ENCODE measurements around the gene LUZP1.

The LUZP1 gene

DNA sequence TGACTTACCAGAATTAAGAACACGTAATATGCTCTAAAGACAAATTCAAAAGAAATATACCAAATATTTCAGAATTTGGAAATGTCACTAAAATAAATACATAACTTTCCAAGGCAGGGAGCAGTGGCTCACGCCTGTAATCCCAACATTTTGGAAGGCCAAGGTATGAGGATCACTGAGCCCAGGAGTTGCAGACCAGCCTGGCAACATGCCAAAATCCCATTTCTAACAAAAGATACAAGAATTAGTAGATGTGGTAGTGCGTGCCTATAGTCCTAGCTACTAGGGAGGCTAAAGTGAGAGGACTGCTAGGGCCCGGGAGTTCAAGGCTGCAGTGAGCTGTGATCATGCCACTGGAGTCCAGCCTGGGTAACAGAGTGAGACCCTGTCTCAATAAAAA, 11.7 kb downstream of the LUZP1 start:
- in situ Hi-C loops (cut with HindIII; ENCODE audit: low sequenced_read_pairs), result no loop called here
- no peak overlapping the region for H3K4me3 ChIP-seq (ENCODE audit: low read depth, low read length)
- TF ChIP-seq, protein P1, sequence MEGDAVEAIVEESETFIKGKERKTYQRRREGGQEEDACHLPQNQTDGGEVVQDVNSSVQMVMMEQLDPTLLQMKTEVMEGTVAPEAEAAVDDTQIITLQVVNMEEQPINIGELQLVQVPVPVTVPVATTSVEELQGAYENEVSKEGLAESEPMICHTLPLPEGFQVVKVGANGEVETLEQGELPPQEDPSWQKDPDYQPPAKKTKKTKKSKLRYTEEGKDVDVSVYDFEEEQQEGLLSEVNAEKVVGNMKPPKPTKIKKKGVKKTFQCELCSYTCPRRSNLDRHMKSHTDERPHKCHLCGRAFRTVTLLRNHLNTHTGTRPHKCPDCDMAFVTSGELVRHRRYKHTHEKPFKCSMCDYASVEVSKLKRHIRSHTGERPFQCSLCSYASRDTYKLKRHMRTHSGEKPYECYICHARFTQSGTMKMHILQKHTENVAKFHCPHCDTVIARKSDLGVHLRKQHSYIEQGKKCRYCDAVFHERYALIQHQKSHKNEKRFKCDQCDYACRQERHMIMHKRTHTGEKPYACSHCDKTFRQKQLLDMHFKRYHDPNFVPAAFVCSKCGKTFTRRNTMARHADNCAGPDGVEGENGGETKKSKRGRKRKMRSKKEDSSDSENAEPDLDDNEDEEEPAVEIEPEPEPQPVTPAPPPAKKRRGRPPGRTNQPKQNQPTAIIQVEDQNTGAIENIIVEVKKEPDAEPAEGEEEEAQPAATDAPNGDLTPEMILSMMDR (IDR thresholded peaks at IDR 0.05; ENCODE audit: low read depth, low read length), result no peak
- DNase-seq (ENCODE audit: low read depth, low spot score), result no peak

DNA sequence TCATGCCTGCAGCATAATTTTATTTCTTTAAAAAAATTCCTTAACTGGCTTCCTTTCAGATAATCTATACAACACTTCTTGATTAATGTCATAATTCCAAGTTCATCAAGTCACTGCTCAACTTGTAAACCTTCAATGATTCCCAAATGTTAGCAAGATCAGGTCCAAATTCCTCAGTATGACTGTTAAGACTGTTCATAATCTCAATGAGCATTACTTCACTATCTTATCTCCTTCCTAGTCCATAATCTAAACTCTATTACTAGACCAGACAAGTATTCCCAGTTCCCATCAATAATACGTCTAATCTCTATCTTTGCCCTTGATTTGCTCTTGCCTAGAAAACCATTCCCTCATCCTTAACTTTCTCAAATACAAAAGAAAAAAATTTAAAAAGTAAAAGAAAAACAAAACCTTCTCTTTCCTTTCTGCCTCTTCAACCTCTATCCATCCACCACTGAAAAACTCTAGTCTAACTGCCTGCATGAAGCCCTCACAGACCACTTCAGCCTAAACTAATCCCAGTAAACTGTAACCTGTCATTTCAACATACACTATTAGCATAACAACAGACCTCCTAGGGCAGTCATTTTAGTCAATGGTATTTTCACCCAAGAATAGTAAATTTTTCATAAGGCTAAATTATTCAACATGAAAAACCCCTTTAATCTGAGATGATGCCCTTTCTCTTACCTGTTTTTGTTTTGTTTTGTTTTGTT, 15.5 kb downstream of the LUZP1 start:
- TF ChIP-seq, protein P1 (IDR thresholded peaks at IDR 0.05; ENCODE audit: low read depth, low read length), result no peak
- in situ Hi-C loops (cut with HindIII; ENCODE audit: low sequenced_read_pairs), result no loop called here
- no peak for DNase-seq (ENCODE audit: low read depth, low spot score)
- no peak overlapping the region for H3K4me3 ChIP-seq (ENCODE audit: low read depth, low read length)

DNA sequence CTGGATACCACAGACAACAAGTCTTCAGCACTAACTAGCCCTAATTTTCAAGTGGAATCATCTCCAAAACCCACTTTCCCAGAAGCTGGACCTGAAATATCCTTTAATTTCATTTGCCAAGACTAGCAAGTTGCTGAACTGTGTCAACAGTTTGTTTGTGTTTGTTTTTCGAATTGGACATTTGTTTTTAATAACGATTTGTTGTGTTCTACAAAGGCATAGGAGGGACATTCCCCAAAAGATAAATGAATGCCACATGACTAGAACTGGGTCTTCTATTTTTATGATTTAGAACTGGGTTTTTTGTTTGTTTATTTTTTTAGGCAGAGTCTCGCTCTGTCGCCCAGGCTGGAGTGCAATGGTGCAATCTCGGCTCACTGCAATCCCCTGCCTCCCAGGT, 17.9 kb downstream of the LUZP1 start:
- TF ChIP-seq, protein P1 (IDR thresholded peaks at IDR 0.05; ENCODE audit: low read depth, low read length), result no peak
- in situ Hi-C loops (cut with HindIII; ENCODE audit: low sequenced_read_pairs), result no loop called here
- H3K4me3 ChIP-seq (ENCODE audit: low read depth, low read length), result no peak overlapping the region
- DNase-seq (ENCODE audit: low read depth, low spot score), result no peak

DNA sequence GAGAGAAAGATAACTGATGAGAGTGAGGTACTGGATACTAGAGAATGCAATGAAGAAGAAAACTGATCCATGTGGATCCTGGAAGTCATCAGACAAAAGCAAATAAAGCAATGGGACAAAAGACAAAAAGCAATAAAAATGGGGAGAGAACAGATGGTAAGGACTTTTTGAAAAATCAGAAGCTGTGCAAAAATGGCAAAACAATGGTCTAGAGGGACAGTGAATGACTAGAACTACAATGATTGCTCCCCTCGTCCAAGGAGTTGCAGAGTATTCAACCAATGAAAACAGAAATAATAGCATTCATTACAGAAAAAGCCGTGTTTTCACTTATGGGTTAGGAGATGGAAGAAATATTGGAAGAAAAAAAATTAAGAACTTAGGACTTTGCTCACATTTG, 18.5 kb downstream of the LUZP1 start:
- no peak overlapping the region for H3K4me3 ChIP-seq (ENCODE audit: low read depth, low read length)
- DNase-seq (ENCODE audit: low read depth, low spot score), result no peak
- in situ Hi-C loops (cut with HindIII; ENCODE audit: low sequenced_read_pairs), result no loop called here
- TF ChIP-seq, protein P1 (IDR thresholded peaks at IDR 0.05; ENCODE audit: low read depth, low read length), result no peak

DNA sequence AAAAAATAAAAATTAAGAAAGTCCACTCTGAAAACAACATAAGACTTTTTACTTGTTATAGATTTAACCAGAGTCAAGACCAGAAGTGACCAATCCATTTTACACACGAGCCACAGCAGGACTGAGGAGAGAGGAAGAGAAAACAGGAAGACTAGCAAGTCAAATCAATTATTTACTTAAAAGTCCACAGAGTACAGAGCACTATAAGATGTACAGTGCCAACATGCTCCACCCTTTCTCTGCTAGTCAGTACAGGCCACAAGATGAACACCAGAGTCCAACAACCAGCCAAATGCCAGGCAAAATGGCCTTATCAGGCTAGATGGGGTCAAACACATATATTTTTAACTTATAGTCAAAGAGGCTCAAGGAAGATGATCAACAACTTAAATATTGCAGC, 19.5 kb downstream of the LUZP1 start:
- in situ Hi-C loops (cut with HindIII; ENCODE audit: low sequenced_read_pairs), result no loop called here
- TF ChIP-seq, protein P1 (IDR thresholded peaks at IDR 0.05; ENCODE audit: low read depth, low read length), result no peak
- no peak overlapping the region for H3K4me3 ChIP-seq (ENCODE audit: low read depth, low read length)
- no peak for DNase-seq (ENCODE audit: low read depth, low spot score)

DNA sequence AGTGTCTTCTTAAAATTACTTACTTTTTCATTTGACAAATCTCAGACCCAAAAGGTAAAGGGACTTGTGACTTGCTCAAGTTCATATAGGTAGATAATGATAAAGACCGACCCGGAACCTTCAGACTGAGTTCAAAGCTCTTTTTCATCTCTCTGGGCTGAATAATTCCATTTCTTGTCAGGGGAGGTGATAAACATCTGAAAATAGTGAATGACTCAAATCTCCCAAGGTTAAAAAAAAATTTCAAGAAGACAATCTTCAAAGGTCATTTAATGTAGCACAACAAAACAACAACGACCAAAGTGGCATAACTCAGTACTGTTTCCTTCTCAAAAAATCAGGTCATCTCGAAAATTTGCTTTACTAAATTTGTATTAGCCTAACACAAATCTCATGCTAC, 20.6 kb downstream of the LUZP1 start:
- in situ Hi-C loops (cut with HindIII; ENCODE audit: low sequenced_read_pairs), result no loop called here
- H3K4me3 ChIP-seq (ENCODE audit: low read depth, low read length), result no peak overlapping the region
- TF ChIP-seq, protein P1 (IDR thresholded peaks at IDR 0.05; ENCODE audit: low read depth, low read length), result no peak
- no peak for DNase-seq (ENCODE audit: low read depth, low spot score)

Measured in astrocyte of the spinal cord (primary cell).